PC-9 (cell line): ENCODE measurements around the gene ACER1. TPM values are rescaled to one million over a fixed set of nuclear protein-coding genes. Genes with fewer than 3 reads are reported as not detected.
"Not testable (repeated sequence)": the region's sequence is repeated elsewhere in the genome, so short reads cannot be mapped to it uniquely, and the experiment has no call there.

Experiments used
- BruUV-seq: library from RNA; stranded (reverse); fragments of 400-500 nt; replicated peaks from 2 replicates; lab custom pipeline; 2021; lab: Mats Ljungman, UMichigan
- CTCF ChIA-PET: fragments of 300-600 bp; sonication (Branson Sonifier 250); formaldehyde crosslinking; loops from one replicate; lab custom pipeline; 2022; ENCODE audit warnings: antibody characterized with exemption; lab: Charles Lee
- POLR2A ChIA-PET: fragments of 300-600 bp; sonication (Branson Sonifier 250); formaldehyde crosslinking; loops from one replicate; lab custom pipeline; 2022; ENCODE audit warnings: antibody characterized with exemption; ENCODE audit not compliant: unreplicated experiment; lab: Charles Lee
- DNase-seq, 2 experiments: peaks; one replicate each; pipeline versions ENCODE4 v3.0.0 to v3.0.0-alpha.2; 2015 to 2022; ENCODE audit warnings: mixed read lengths in 1 of 2
- H2AFZ ChIP-seq: fragments of 200-600 bp; sonication (generic); 2 replicates; pipeline ENCODE4 v1.8.1; 2017; ENCODE audit warnings: antibody characterized with exemption
- H3F3A ChIP-seq: fragments of 200-600 bp; sonication (generic); 2 replicates; pipeline ENCODE4 v1.8.1; 2017; ENCODE audit warnings: antibody characterized with exemption, mild to moderate bottlenecking, low read depth; ENCODE audit not compliant: insufficient read depth
- H3K27ac ChIP-seq: fragments of 200-600 bp; sonication (generic); 2 replicates; pipeline ENCODE4 v1.6.1; 2016; ENCODE audit warnings: mixed run types
- H3K27me3 ChIP-seq: fragments of 200-600 bp; sonication (generic); 2 replicates; pipeline ENCODE4 v1.6.1; 2016; ENCODE audit warnings: low read depth, mixed run types; ENCODE audit not compliant: insufficient read depth
- H3K36me3 ChIP-seq: fragments of 200-600 bp; sonication (generic); 2 replicates; pipeline ENCODE4 v1.6.1; 2016; ENCODE audit warnings: low read depth, mixed run types
- H3K4me1 ChIP-seq: fragments of 200-600 bp; sonication (generic); replicated peaks from 2 replicates; pipeline ENCODE4 v1.6.1; 2016; ENCODE audit warnings: mixed run types; ENCODE audit not compliant: insufficient read depth
- H3K4me2 ChIP-seq: fragments of 200-600 bp; sonication (generic); 2 replicates; pipeline ENCODE4 v1.6.1; 2017; ENCODE audit warnings: mixed run types
- H3K4me3 ChIP-seq: fragments of 200-600 bp; sonication (generic); 2 replicates; pipeline ENCODE4 v1.6.1; 2016; ENCODE audit warnings: mixed run types
- H3K79me2 ChIP-seq: fragments of 200-600 bp; sonication (generic); 2 replicates; pipeline ENCODE4 v1.6.1; 2017; ENCODE audit warnings: low read depth, mixed run types
- H3K9me2 ChIP-seq: fragments of 200-600 bp; sonication (generic); 2 replicates; pipeline ENCODE4 v1.8.1; 2017; ENCODE audit warnings: mild to moderate bottlenecking; ENCODE audit not compliant: insufficient read depth
- H3K9me3 ChIP-seq: fragments of 200-600 bp; sonication (generic); 2 replicates; pipeline ENCODE4 v1.8.1; 2016; ENCODE audit warnings: low read depth; ENCODE audit not compliant: insufficient read depth
- H4K20me1 ChIP-seq: fragments of 200-600 bp; sonication (generic); 2 replicates; pipeline ENCODE4 v1.8.1; 2017; ENCODE audit not compliant: insufficient read depth
- CTCF ChIP-seq: fragments of 200-600 bp; sonication (generic); conservative IDR thresholded peaks from 2 replicates; pipeline ENCODE4 v1.6.1; 2017; ENCODE audit warnings: mixed run types, antibody characterized with exemption, mild to moderate bottlenecking, moderate library complexity
- EZH2 ChIP-seq: fragments of 200-600 bp; sonication (generic); IDR thresholded peaks from 2 replicates; pipeline ENCODE4 v1.8.0; 2017; ENCODE audit warnings: antibody characterized with exemption, low read depth
- intact Hi-C: fragments of 100-400 bp; cut with micrococcal nuclease; formaldehyde crosslinking; loops from one replicate; pipeline ENCODE4 v1.10.0; 2022; ENCODE audit not compliant: unreplicated experiment
- total RNA-seq: library from RNA; stranded (reverse); gene quantifications from 2 replicates; pipeline ENCODE4 v1.2.3, GENCODE V29; 2021

The ACER1 gene
- total RNA-seq, 1 experiment from 2014 or later, result not detected

- intact Hi-C loops, result no loop called here
- no peak for DNase-seq
- Histone ChIP-seq H3K9me3 (no peaks in the 10 kb centered on the region), H3K9me2 (no peaks in the 10 kb centered on the region), H3K36me3 (no peaks in the 10 kb centered on the region), H2AFZ (no peak overlapping the region), H3F3A (no peaks in the 10 kb centered on the region), H4K20me1 (no peaks in the 10 kb centered on the region), H3K4me1 (no peaks in the 10 kb centered on the region), H3K4me2 (no peak overlapping the region), H3K27me3 (peaks cover 16% of the 10 kb centered on the region), H3K27ac (no peak overlapping the region), H3K79me2 (no peaks in the 10 kb centered on the region), H3K4me3 (no peak overlapping the region)
- BruUV-seq, result no TSS peak
- no peak for TF ChIP-seq CTCF
- TF ChIP-seq EZH2, result no peak
- ChIA-PET POLR2A (no interaction called here), CTCF (no interaction called here)
Observed at GRCh38 chr19:6322284-6322683, 11.1 kb downstream of the ACER1 start.

- no peaks in the 10 kb centered on the region for H3F3A ChIP-seq
- no peak overlapping the region for H3K27ac ChIP-seq
- ChIA-PET CTCF (no interaction called here), POLR2A (no interaction called here)
- H3K4me2 ChIP-seq, result no peak overlapping the region
- peaks cover 8% of the 10 kb centered on the region for H3K27me3 ChIP-seq
- BruUV-seq, result no TSS peak
- no peak overlapping the region for H3K4me3 ChIP-seq
- no peak overlapping the region for H2AFZ ChIP-seq
- TF ChIP-seq CTCF (no peak), EZH2 (no peak)
- H3K79me2 ChIP-seq, result no peaks in the 10 kb centered on the region
- H3K4me1 ChIP-seq, result no peaks in the 10 kb centered on the region
- intact Hi-C loops, result no loop called here
- no peaks in the 10 kb centered on the region for H4K20me1 ChIP-seq
- no peaks in the 10 kb centered on the region for H3K9me2 ChIP-seq
- no peaks in the 10 kb centered on the region for H3K36me3 ChIP-seq
- DNase-seq, result no peak
- H3K9me3 ChIP-seq, result no peaks in the 10 kb centered on the region
Observed at GRCh38 chr19:6319376-6319775, 14.0 kb downstream of the ACER1 start.

- POLR2A ChIA-PET, result no interaction called here
- Histone ChIP-seq H3K27me3 (peaks cover 8% of the 10 kb centered on the region), H3K4me1 (no peaks in the 10 kb centered on the region), H3K79me2 (no peaks in the 10 kb centered on the region), H3K9me2 (no peaks in the 10 kb centered on the region), H3K4me3 (no peak overlapping the region), H4K20me1 (no peaks in the 10 kb centered on the region), H3K36me3 (no peaks in the 10 kb centered on the region), H3K9me3 (no peaks in the 10 kb centered on the region), H3K4me2 (no peak overlapping the region), H2AFZ (no peak overlapping the region), H3F3A (no peaks in the 10 kb centered on the region), H3K27ac (no peak overlapping the region)
- CTCF ChIA-PET, result no interaction called here
- no TSS peak for BruUV-seq
- TF ChIP-seq EZH2, result no peak
- TF ChIP-seq CTCF, result no peak
- intact Hi-C loops, result no loop called here
- DNase-seq, result no peak
Observed at GRCh38 chr19:6318772-6319171, 14.6 kb downstream of the ACER1 start.

GRCh38 chr19:6315646-6316045, 17.8 kb downstream of the ACER1 start:
- H3K27me3 ChIP-seq, BruUV-seq, H3K9me3 ChIP-seq, H3K4me1 ChIP-seq, DNase-seq, POLR2A ChIA-PET, H3F3A ChIP-seq, H4K20me1 ChIP-seq, H3K4me3 ChIP-seq, H2AFZ ChIP-seq, CTCF ChIA-PET, H3K79me2 ChIP-seq, H3K9me2 ChIP-seq, intact Hi-C loops, H3K27ac ChIP-seq, H3K36me3 ChIP-seq, H3K4me2 ChIP-seq: not testable (repeated sequence)
